GM18505 (cell line): ENCODE data around the gene ACACB.

ENCODE experiments used
- ATAC-seq: cut with Tn5 transposase; IDR thresholded peaks from one replicate; pipeline ENCODE4 v1.9.1; 2021; ENCODE audit not compliant: unreplicated experiment
- POLR2A ChIP-seq: IDR thresholded peaks from 4 replicates; pipeline ENCODE4 v1.6.1; 2011; ENCODE audit warnings: borderline replicate concordance; ENCODE audit not compliant: insufficient read depth, insufficient read length; ENCODE audit errors: extremely low read depth

ACACB gene

GRCh38 chr12:109289551-109289950, 173.2 kb downstream of the ACACB start:
- TF ChIP-seq POLR2A: no peak
- ATAC-seq: no peak

GRCh38 chr12:109290061-109290460, 173.7 kb downstream of the ACACB start:
- ATAC-seq: no peak

GRCh38 chr12:109291117-109291516, 174.7 kb downstream of the ACACB start:
- TF ChIP-seq POLR2A: no peak
- ATAC-seq: no peak

More at GRCh38 chr12:109290061-109290460, 173.7 kb downstream of the ACACB start:
- TF ChIP-seq POLR2A: no peak

DNA sequence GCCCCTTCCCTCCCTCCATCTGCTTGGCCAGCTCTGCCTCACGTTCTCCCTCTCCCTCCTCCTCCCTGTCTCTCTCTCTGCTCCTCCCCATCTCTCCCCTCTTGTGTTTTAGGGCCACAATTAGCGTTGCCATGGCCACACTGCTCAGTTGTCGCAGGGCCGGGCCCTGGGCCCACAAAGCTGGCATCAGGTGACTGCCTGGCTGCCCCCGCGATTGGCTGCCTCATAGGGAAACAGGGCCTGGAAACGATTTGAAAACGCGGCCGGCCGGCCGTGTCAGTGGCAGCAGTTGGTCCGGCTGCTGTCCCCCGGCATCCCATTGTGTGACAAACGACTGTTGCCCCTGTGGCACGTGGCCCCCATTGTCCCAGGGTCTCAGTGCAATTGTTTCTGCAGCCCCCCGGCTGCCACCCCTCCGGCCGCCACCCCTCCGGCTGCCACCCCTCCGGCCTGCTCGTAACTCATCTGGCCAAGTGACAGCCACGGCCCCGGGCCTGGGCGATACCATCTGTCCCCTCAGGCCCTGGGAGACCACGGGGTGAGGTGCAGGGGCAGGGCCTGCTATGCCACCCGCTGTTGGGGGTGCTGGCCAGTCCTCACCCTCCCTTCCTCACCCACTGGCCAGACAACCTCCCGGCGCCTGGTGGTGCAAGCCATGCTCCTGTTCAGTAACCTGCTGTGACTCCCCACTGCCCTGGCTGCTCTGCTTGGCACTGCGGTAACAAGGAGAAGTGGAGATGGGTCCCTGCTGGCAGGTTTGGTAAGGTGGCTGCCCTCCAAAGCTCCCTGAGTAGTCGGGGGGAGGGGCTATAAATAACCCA, 175.3 kb downstream of the ACACB start:
- no peak for ATAC-seq
- TF ChIP-seq POLR2A: no peak

- no peak for ATAC-seq
- no peak for TF ChIP-seq POLR2A
Measured at GRCh38 chr12:109292342-109292711, 175.9 kb downstream of the ACACB start.

DNA sequence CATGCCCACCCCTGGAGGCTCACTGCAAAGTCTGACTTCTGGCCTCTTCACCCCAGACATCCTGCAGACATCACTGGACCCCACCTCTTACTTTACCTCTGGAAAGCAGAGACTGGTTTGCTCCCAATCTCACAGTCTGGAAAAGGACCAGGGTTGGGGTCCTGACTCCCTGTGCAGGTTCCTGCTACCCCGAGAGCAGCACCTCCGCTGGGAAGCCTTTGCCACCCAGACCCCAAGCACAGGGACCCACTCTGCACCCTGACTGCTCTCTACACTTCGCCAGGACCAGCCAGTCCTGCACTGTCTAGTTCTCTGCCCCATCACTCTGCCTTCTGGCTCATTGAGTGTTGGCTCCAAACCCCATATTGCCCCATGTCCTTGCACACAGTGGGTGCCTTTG, 176.7 kb downstream of the ACACB start:
- no peak for ATAC-seq
- no peak for TF ChIP-seq POLR2A

GRCh38 chr12:109294286-109294796, 178.0 kb downstream of the ACACB start:
- no peak for ATAC-seq
- TF ChIP-seq POLR2A: no peak

GRCh38 chr12:109295764-109296425, 179.5 kb downstream of the ACACB start:
- TF ChIP-seq POLR2A: no peak
- ATAC-seq: no peak

DNA sequence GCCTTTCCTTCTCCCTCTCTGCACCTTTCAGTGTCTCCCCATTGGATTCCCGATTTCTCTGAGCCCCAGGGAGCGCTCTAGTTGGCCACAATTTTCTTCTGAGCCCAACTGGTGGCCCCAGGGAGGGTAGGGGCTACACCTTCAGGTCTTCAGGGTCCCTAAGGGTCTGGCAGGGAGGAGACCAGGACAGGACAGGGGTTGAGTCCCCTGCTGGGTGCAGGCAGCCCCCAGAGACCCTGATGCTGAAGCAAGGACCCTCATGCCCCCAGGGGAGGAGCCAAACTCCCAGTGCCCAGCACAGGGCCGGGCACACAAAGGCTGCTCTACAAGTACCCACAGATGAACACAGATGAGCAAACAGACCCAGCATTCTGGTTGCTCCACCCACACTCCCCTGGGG, 180.0 kb downstream of the ACACB start:
- no peak for TF ChIP-seq POLR2A
- no peak for ATAC-seq

- no peak for TF ChIP-seq POLR2A
- no peak for ATAC-seq
Measured at GRCh38 chr12:109299849-109300248, 183.5 kb downstream of the ACACB start.

GRCh38 chr12:109301643-109302168, 185.3 kb downstream of the ACACB start:
- no peak for ATAC-seq
- TF ChIP-seq POLR2A: no peak

- no peak for ATAC-seq
- no peak for TF ChIP-seq POLR2A
Measured at GRCh38 chr12:109302358-109302757, 186.0 kb downstream of the ACACB start.

GRCh38 chr12:109302770-109303169, 186.4 kb downstream of the ACACB start:
- no peak for ATAC-seq
- no peak for TF ChIP-seq POLR2A

- TF ChIP-seq POLR2A: no peak
- ATAC-seq: no peak
Measured at GRCh38 chr12:109304485-109304884, 188.1 kb downstream of the ACACB start.
